IPS DF 6.9 (cell line): ENCODE data around the gene PRRT3.

Experiments used
- DNase-seq: peaks from one replicate; pipeline ENCODE4 v3.0.0-alpha.2; 2013; ENCODE audit warnings: low read depth, low spot score
- H3K27ac ChIP-seq: one replicate; pipeline ENCODE4 v1.5.1; 2013; ENCODE audit warnings: low read length, control low read depth
- H3K27me3 ChIP-seq: 2 replicates; pipeline ENCODE4 v1.6.1; 2013; ENCODE audit warnings: mild to moderate bottlenecking, low read length; ENCODE audit not compliant: control insufficient read depth, insufficient read depth
- H3K36me3 ChIP-seq: 2 replicates; pipeline ENCODE4 v1.6.1; 2013; ENCODE audit warnings: low read length; ENCODE audit not compliant: control insufficient read depth, insufficient read depth
- H3K4me1 ChIP-seq: 2 replicates; pipeline ENCODE4 v1.6.1; 2013; ENCODE audit warnings: low read length; ENCODE audit not compliant: control insufficient read depth, insufficient read depth
- H3K4me3 ChIP-seq: 2 replicates; pipeline ENCODE4 v1.5.1; 2013; ENCODE audit warnings: mild to moderate bottlenecking, low read length
- H3K9me3 ChIP-seq: 2 replicates; pipeline ENCODE4 v1.6.1; 2013; ENCODE audit warnings: low read length, inconsistent platforms; ENCODE audit not compliant: control insufficient read depth, insufficient read depth
- WGBS: extraction: QIAGEN DNeasy Blood & Tissue Kit; methylation state at CpG from one replicate; pipeline ENCODE4 v1.1.7; 2013; ENCODE audit warnings: mixed read lengths, missing lambda C conversion rate; ENCODE audit not compliant: insufficient read length, insufficient coverage; 5-methylcytosine and 5-hydroxymethylcytosine counted together

PRRT3 gene

DNA sequence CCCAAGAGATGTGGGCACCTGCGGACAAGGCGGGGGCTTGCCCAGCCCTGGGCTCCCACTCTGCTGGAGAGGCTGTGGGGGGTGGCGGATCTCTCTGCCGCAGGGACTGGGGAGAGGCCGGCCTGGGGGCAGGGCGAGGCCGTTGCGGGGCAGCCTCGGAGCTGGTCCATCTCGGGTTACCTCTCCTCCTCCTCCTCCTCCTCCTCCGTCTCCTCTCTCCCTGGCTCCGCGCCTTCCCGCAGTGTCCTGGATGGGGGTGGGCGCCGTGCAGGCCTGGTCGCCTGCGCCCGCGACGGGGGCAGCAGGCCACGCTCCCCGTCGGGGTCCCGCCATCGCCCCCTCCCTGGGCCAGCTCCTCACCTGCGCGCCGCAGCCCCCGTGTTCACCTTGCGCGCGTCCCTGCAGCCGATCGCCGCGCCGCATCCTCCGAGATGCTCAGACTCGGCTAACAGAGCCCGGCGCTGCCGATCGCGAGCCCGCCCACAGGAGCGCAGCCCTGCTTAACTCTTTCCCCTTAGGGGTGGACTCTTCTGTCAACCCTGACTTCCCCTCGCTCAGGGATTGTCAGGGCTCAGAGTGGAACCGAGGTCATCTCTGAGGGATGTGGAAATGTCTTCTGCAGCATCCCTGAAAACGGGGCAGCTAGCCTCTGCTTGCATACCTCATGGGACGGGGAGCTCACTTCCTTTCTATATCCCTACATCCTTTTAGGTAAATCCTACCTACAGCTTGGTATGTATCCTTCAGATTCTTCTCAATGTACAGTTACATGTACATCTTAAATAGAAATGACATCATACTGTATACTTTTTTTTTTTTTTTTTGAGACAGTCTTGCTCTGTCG, at the start of gene PRRT3:
Gene PRRT3 (minus strand): TSS at position 447 of the 844 bp plus-strand sequence. CDS start 2,293 bp downstream, outside the sequence.
- peaks cover 3% of the 10 kb centered on the region; the same call in 1 of the 2 replicates for H3K4me1 ChIP-seq
- no peak for DNase-seq
- H3K27me3 ChIP-seq, result no peaks in the 10 kb centered on the region
- no peaks in the 10 kb centered on the region for H3K36me3 ChIP-seq
- peak within 1 kb of the TSS; percentile 91 for H3K4me3 ChIP-seq
- no peak within 1 kb of the TSS for H3K27ac ChIP-seq
- no peaks in the 10 kb centered on the region for H3K9me3 ChIP-seq
- WGBS, result no CpG with 5 or more reads among the region's 52 CpGs

DNA sequence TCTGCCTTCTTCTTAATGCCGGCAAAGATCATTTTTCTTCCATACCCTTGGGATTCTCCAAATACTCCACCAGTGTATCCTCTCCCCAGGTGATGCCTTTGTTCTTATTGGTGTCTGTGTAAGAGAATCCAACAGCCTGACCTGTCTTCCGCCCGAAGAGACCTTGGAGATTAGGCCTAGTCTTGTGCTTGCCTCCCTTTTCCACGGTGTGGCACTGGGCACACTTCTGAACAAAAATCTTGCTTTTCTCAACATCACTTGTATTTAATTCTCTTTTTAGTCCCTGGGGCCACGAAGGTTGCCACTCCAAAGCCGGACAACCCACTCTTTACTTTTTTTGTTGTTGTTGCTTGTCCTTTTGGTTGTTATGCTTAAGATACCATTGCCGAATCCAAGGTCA, 48.5 kb upstream of the PRRT3 start:
- no CpG with 5 or more reads among the region's 7 CpGs for WGBS
- H3K27ac ChIP-seq, result no peak overlapping the region
- H3K36me3 ChIP-seq, result peaks cover 3% of the 10 kb centered on the region; the same call in 1 of the 2 replicates
- no peaks in the 10 kb centered on the region for H3K4me1 ChIP-seq
- no peaks in the 10 kb centered on the region for H3K9me3 ChIP-seq
- no peaks in the 10 kb centered on the region for H3K27me3 ChIP-seq
- H3K4me3 ChIP-seq, result no peak overlapping the region
- no peak for DNase-seq

DNA sequence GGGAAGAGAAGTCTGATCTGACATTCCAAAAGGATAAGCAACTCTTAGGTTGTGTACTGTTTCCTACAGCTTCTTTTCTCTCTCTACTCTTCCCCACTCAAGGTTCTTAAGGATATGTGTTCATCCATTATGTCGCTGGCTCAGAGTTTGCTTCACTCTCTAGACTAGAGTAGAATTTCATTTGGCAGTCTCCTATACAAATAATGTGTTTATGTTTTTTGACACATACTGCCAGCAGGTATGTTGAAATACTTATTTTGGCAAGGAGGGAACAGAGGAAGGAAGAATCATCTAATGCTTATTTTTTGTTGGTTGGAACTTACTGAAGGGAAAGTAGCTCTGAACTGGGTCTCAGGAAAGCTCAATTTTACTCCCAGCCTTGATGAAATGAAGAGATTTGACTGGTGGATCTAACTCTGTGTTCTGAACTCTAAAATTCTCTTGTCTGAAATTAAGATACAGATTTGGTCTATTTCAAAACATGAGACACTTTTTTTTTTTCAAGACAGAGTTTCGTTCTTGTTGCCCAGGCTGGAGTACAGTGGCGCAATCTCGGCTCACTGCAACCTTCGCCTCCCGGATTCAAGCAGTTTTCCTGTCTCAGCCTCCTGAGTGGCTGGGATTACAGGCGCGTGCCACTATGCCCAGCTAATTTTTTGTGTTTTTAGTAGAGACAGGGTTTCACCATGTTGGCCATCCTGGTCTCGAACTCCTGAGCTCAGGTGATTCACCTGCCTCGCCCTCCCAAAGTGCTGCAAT, 42.1 kb upstream of the PRRT3 start:
- no CpG with 5 or more reads among the region's 10 CpGs for WGBS
- no peaks in the 10 kb centered on the region for H3K27me3 ChIP-seq
- H3K4me1 ChIP-seq, result no peaks in the 10 kb centered on the region
- no peak overlapping the region for H3K27ac ChIP-seq
- no peaks in the 10 kb centered on the region for H3K9me3 ChIP-seq
- no peak overlapping the region for H3K4me3 ChIP-seq
- peaks cover 4% of the 10 kb centered on the region; the same call in 1 of the 2 replicates for H3K36me3 ChIP-seq
- no peak for DNase-seq

DNA sequence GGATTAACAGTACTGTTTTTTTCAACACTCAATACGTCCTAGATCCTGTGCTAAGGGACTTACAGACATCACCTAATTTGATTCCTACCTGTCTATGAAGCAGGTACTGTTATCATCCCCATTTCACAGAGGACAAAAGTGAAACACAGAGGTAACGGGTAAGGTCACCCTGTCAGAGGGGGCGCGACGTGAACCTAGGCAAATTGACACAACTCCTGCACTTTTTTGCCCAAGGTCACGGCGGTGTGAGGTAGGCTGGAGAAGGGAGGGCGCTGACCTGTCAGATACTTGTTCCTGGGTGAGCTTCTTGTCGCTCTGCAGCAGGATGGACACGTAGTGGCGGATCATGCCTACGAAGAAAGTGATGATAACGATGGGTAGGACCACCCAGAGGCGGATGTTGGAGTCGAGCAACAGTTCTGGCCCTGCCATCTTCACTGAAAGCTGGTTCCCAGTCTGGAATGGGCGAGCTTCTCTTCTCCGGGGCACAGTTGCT, 34.1 kb upstream of the PRRT3 start:
- Histone ChIP-seq H3K9me3 (no peaks in the 10 kb centered on the region), H3K36me3 (0 out of 2 replicates have a peak, but pooled peaks cover 2% of the 10 kb centered on the region), H3K4me3 (peak overlapping the region; percentile 79), H3K27me3 (no peaks in the 10 kb centered on the region), H3K4me1 (no peaks in the 10 kb centered on the region; the same call in 1 of the 2 replicates), H3K27ac (no peak overlapping the region)
- no CpG with 5 or more reads among the region's 17 CpGs for WGBS
- DNase-seq, result no peak

DNA sequence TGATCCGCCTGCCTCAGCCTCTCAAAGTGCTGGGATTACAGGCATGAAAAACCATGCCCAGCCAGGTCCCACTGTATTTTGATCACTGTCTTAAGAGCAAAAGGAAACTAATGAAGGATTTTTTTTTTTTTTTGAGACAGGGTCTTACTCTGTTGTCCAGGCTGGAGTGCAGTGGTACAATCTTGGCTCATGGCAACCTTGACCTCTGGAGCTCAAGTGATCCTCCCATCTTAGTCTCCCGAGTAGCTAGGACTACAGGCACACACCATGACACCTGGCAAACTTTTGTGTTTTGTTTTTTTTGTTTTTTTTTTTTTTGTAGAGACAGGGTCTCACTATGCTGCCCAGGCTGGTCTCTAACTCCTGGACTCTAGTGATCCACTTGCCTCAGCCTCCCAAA, 28.0 kb upstream of the PRRT3 start:
- WGBS, result no CpG with 5 or more reads among the region's 2 CpGs
- H3K27me3 ChIP-seq, result no peaks in the 10 kb centered on the region
- H3K4me3 ChIP-seq, result no peak overlapping the region
- no peaks in the 10 kb centered on the region; the same call in 1 of the 2 replicates for H3K36me3 ChIP-seq
- H3K27ac ChIP-seq, result no peak overlapping the region
- no peaks in the 10 kb centered on the region for H3K4me1 ChIP-seq
- no peak for DNase-seq
- no peaks in the 10 kb centered on the region for H3K9me3 ChIP-seq

DNA sequence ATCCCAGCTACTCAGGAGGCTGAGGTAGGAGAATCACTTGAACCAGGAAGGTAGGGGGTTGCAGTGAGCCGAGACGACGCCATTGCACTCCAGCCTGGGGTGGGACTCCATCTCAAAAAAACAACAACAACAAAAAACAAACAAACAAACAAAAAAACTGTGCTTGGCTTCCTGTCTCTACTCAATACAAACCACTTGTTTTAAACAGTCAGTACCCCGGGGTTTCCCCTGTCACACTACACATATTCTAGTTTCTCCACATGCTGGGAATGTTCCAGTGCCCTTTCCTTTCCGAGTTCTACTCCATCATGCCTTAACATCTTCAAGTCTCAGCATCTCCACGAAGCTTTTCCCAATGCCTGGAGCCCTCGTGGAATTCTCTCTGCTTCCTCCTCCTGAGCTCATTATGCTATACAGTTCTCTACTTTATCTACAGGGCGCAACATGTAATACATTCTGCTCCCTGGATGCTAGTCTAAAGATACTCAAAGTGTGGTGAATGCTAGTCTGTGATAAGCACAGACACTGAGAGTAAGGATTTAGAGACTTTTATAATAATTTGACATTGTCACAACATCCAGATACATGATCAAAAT, 26.6 kb upstream of the PRRT3 start:
- Histone ChIP-seq H3K4me1 (no peaks in the 10 kb centered on the region), H3K4me3 (no peak overlapping the region), H3K9me3 (no peaks in the 10 kb centered on the region), H3K27ac (no peak overlapping the region), H3K36me3 (no peaks in the 10 kb centered on the region; the same call in 1 of the 2 replicates), H3K27me3 (no peaks in the 10 kb centered on the region)
- no peak for DNase-seq
- no CpG with 5 or more reads among the region's 8 CpGs for WGBS

DNA sequence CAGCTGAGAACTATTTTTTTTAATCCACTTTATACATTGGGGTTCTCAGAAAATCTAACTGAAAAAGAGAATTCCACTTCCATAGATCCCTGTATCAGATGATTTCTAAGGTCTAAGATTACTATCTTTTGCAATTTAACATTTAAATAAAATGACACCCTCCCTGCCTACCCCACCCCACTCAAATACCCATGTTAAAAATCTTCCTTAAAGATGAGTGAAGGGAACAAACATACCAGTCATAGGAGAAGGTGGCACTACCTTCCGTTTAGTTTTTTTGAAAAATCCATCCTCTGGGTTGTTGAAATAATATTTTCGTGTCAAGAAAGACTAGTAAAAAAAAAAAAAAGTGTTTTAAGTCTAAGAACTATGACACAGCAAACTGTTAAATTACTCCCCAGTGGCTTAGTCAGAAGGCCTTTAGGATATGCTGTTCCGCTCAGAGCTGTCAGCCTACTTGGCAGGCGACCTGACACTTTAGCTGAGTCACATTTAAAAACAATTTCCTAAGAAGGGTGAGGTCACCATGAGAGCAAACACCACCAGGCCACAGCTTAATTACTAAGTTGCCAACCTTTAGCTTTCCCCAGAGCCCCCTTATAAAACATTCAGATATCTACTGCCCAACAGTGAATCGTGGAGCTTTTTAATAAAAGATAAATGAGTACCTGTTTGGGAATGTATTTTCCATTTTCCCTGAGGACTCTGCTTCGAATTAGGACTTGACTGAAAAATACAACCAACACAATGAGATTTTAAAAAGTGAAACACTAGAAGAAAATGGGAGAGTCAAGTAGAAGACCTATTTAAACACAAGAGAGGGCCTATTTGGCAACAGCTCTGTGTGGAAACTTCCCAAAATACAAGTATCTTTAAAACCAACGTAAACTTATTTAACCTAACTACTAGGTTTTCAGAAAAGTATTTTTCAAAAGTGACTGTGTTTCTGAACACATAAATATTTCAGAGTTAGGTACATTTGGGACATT, 24.8 kb upstream of the PRRT3 start:
- no peaks in the 10 kb centered on the region; the same call in 1 of the 2 replicates for H3K36me3 ChIP-seq
- no CpG with 5 or more reads among the region's 7 CpGs for WGBS
- no peak overlapping the region for H3K27ac ChIP-seq

DNA sequence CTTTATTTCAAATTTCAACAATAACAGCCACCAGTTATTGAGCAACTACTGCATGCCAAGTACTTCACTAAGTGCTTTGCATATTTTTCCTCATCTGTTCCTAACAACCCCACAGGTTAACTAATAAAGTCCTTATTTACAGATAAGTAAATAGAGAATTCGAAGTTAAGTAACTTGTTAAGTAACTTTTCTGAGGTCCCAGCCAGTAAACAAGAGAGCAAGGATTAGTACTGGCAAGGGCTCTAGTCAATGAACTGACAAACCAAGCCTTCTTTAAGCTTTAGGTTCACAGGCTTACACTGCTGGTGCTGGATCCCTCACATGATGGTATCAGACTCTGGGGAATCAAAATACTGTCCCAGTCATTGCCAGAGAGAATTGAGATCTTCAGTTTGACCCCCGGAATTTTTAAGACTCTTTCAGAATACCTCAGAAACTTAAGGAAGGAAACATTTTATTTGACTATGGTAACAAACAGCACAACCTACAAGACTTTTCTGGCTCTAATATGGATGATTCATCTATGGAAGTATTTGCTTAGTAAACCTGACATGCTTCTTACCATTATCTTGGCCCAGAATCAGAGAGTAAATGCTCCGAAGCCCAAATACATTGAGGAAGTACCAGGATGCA, 17.9 kb upstream of the PRRT3 start:
- DNase-seq, result no peak
- H3K4me3 ChIP-seq, result no peak overlapping the region
- H3K27ac ChIP-seq, result no peak overlapping the region
- H3K4me1 ChIP-seq, result no peaks in the 10 kb centered on the region
- H3K36me3 ChIP-seq, result peaks cover 7% of the 10 kb centered on the region; the same call in 1 of the 2 replicates
- no peaks in the 10 kb centered on the region for H3K27me3 ChIP-seq
- H3K9me3 ChIP-seq, result no peaks in the 10 kb centered on the region
- WGBS, result no CpG with 5 or more reads among the region's 3 CpGs

More for the DNA sequence above, 24.8 kb upstream of the PRRT3 start:
- H3K4me3 ChIP-seq, result no peak overlapping the region
- H3K9me3 ChIP-seq, result no peaks in the 10 kb centered on the region
- no peaks in the 10 kb centered on the region for H3K27me3 ChIP-seq
- no peak for DNase-seq
- H3K4me1 ChIP-seq, result no peaks in the 10 kb centered on the region

DNA sequence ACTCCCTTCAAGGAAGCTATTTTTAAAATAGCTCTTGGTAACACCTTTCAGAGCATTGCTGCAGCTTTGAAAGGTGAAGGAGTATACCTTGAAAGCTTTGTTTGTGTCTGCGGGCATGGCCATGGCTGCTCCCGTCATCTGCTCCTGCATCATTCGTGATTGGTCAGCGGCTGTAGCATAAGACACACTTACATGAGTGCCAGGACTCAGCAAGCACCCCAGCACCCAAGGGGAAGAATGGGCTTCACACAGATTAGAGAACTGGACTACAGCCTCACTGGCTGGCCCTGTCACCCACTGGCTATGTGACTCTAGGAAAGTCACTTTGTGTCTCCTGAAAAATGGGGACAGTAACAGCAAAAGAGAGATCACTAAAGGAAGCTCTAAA, 17.4 kb upstream of the PRRT3 start:
- Histone ChIP-seq H3K36me3 (peaks cover 7% of the 10 kb centered on the region; the same call in 1 of the 2 replicates), H3K9me3 (no peaks in the 10 kb centered on the region), H3K4me1 (no peaks in the 10 kb centered on the region), H3K27ac (no peak overlapping the region), H3K27me3 (no peaks in the 10 kb centered on the region), H3K4me3 (no peak overlapping the region)
- DNase-seq, result no peak
- WGBS, result no CpG with 5 or more reads among the region's 4 CpGs
